Measurements from ENCODE around the gene KCNMB1. TPM values are rescaled to one million over a fixed set of nuclear protein-coding genes. Genes with fewer than 3 reads are reported as not detected.

Gene KCNMB1
- total RNA-seq, 2 experiments from 2014 or later: not detected

GRCh38 chr5:170362656-170363055 is 26.5 kb downstream of the KCNMB1 start:
- CTCF ChIA-PET: no interaction called here

GRCh38 chr5:170362102-170362501 is 27.1 kb downstream of the KCNMB1 start:
- Mint-ChIP-seq H3K36me3 (no peaks in the 10 kb centered on the region), H3K9me3 (ENCODE audit: low read depth) (no peaks in the 10 kb centered on the region), H3K27ac (no peak overlapping the region), H3K4me3 (no peak overlapping the region), H3K4me1 (no peaks in the 10 kb centered on the region), H3K27me3 (no peaks in the 10 kb centered on the region)
- ATAC-seq (no peak), DNase-seq (no peak)
- CTCF ChIA-PET: no interaction called here

More at GRCh38 chr5:170362656-170363055, 26.5 kb downstream of the KCNMB1 start:
- H3K27me3 Mint-ChIP-seq: no peaks in the 10 kb centered on the region
- ATAC-seq (no peak), DNase-seq (no peak)
- no peaks in the 10 kb centered on the region for H3K36me3 Mint-ChIP-seq
- no peak overlapping the region for H3K4me3 Mint-ChIP-seq
- no peaks in the 10 kb centered on the region for H3K9me3 Mint-ChIP-seq (ENCODE audit: low read depth)
- no peaks in the 10 kb centered on the region for H3K4me1 Mint-ChIP-seq
- H3K27ac Mint-ChIP-seq: no peak overlapping the region

GRCh38 chr5:170361616-170362015 is 27.6 kb downstream of the KCNMB1 start:
- ATAC-seq (no peak), DNase-seq (no peak)
- no peaks in the 10 kb centered on the region for H3K36me3 Mint-ChIP-seq
- H3K9me3 Mint-ChIP-seq (ENCODE audit: low read depth): no peaks in the 10 kb centered on the region
- H3K4me3 Mint-ChIP-seq: no peak overlapping the region
- H3K27ac Mint-ChIP-seq: no peak overlapping the region
- H3K4me1 Mint-ChIP-seq: no peaks in the 10 kb centered on the region
- CTCF ChIA-PET: no interaction called here
- H3K27me3 Mint-ChIP-seq: peaks cover under 1% of the 10 kb centered on the region

- Mint-ChIP-seq H3K27me3 (peaks cover 5% of the 10 kb centered on the region), H3K4me3 (no peak overlapping the region), H3K4me1 (no peaks in the 10 kb centered on the region), H3K36me3 (no peaks in the 10 kb centered on the region), H3K9me3 (ENCODE audit: low read depth) (no peaks in the 10 kb centered on the region), H3K27ac (no peak overlapping the region)
- no peak for ATAC-seq
- DNase-seq: no peak
- CTCF ChIA-PET: no interaction called here
Observed at GRCh38 chr5:170361116-170361515, 28.1 kb downstream of the KCNMB1 start.

GRCh38 chr5:170360709-170361108 is 28.5 kb downstream of the KCNMB1 start:
- ATAC-seq (no peak), DNase-seq (no peak)
- no peaks in the 10 kb centered on the region for H3K36me3 Mint-ChIP-seq
- no peak overlapping the region for H3K27ac Mint-ChIP-seq
- peaks cover 9% of the 10 kb centered on the region for H3K27me3 Mint-ChIP-seq
- CTCF ChIA-PET: no interaction called here
- no peaks in the 10 kb centered on the region for H3K9me3 Mint-ChIP-seq (ENCODE audit: low read depth)
- H3K4me3 Mint-ChIP-seq: no peak overlapping the region
- H3K4me1 Mint-ChIP-seq: no peaks in the 10 kb centered on the region

- Mint-ChIP-seq H3K27me3 (peaks cover 19% of the 10 kb centered on the region), H3K27ac (no peak overlapping the region), H3K4me3 (no peak overlapping the region), H3K36me3 (no peaks in the 10 kb centered on the region), H3K4me1 (no peaks in the 10 kb centered on the region), H3K9me3 (ENCODE audit: low read depth) (no peaks in the 10 kb centered on the region)
- no peak for ATAC-seq
- CTCF ChIA-PET: no interaction called here
- DNase-seq: no peak
Observed at GRCh38 chr5:170357955-170358444, 31.2 kb downstream of the KCNMB1 start.

GRCh38 chr5:170355601-170356098 is 33.5 kb downstream of the KCNMB1 start:
- no peak for ATAC-seq
- CTCF ChIA-PET: no interaction called here
- no peaks in the 10 kb centered on the region for H3K4me1 Mint-ChIP-seq

GRCh38 chr5:170353961-170354360 is 35.2 kb downstream of the KCNMB1 start:
- H3K4me3 Mint-ChIP-seq: no peak overlapping the region
- CTCF ChIA-PET: interaction anchor here (1.1 kb wide), 1 partner anchor 9 kb away, joined by 3 read pairs; no protein-coding TSS in a partner anchor
- H3K36me3 Mint-ChIP-seq: no peaks in the 10 kb centered on the region
- ATAC-seq: no peak
- H3K9me3 Mint-ChIP-seq (ENCODE audit: low read depth): no peaks in the 10 kb centered on the region
- H3K4me1 Mint-ChIP-seq: no peaks in the 10 kb centered on the region
- peaks cover 44% of the 10 kb centered on the region for H3K27me3 Mint-ChIP-seq
- H3K27ac Mint-ChIP-seq: no peak overlapping the region
- no peak for DNase-seq

More at GRCh38 chr5:170355601-170356098, 33.5 kb downstream of the KCNMB1 start:
- H3K9me3 Mint-ChIP-seq (ENCODE audit: low read depth): no peaks in the 10 kb centered on the region
- peaks cover 31% of the 10 kb centered on the region for H3K27me3 Mint-ChIP-seq
- DNase-seq: no peak
- no peaks in the 10 kb centered on the region for H3K36me3 Mint-ChIP-seq
- H3K27ac Mint-ChIP-seq: no peak overlapping the region
- no peak overlapping the region for H3K4me3 Mint-ChIP-seq

GRCh38 chr5:170353011-170353761 is 36.0 kb downstream of the KCNMB1 start:
- Mint-ChIP-seq H3K27ac (no peak overlapping the region), H3K36me3 (no peaks in the 10 kb centered on the region), H3K4me3 (no peak overlapping the region), H3K27me3 (peaks cover 51% of the 10 kb centered on the region), H3K4me1 (no peaks in the 10 kb centered on the region), H3K9me3 (ENCODE audit: low read depth) (no peaks in the 10 kb centered on the region)
- DNase-seq (no peak), ATAC-seq (no peak)
- CTCF ChIA-PET: interaction anchor here (1.1 kb wide), 1 partner anchor 8 kb away, joined by 3 read pairs; no protein-coding TSS in a partner anchor

GRCh38 chr5:170348137-170348633 is 41.0 kb downstream of the KCNMB1 start:
- H3K9me3 Mint-ChIP-seq (ENCODE audit: low read depth): no peaks in the 10 kb centered on the region
- no peaks in the 10 kb centered on the region for H3K36me3 Mint-ChIP-seq
- CTCF ChIA-PET: interaction anchor here (0.8 to 2.3 kb wide), 8 partner anchors 9 to 248 kb away, joined by 3 to 14 read pairs (median 4); no protein-coding TSS in a partner anchor
- no peak for DNase-seq
- peaks cover 6% of the 10 kb centered on the region for H3K4me1 Mint-ChIP-seq
- ATAC-seq: no peak
- no peak overlapping the region for H3K27ac Mint-ChIP-seq
- peaks cover 50% of the 10 kb centered on the region for H3K27me3 Mint-ChIP-seq
- H3K4me3 Mint-ChIP-seq: no peak overlapping the region

GRCh38 chr5:170347022-170347567 is 42.1 kb downstream of the KCNMB1 start:
- Mint-ChIP-seq H3K9me3 (ENCODE audit: low read depth) (no peaks in the 10 kb centered on the region), H3K36me3 (no peaks in the 10 kb centered on the region), H3K27ac (no peak overlapping the region), H3K27me3 (peaks cover 39% of the 10 kb centered on the region), H3K4me3 (no peak overlapping the region), H3K4me1 (peaks cover 6% of the 10 kb centered on the region)
- CTCF ChIA-PET: interaction anchor here (1.0 to 2.3 kb wide), 4 partner anchors 8 to 246 kb away, joined by 4 to 14 read pairs (median 4); no protein-coding TSS in a partner anchor
- DNase-seq (no peak), ATAC-seq (no peak)

GRCh38 chr5:170345971-170346370 is 43.2 kb downstream of the KCNMB1 start:
- Mint-ChIP-seq H3K4me3 (no peak overlapping the region), H3K9me3 (ENCODE audit: low read depth) (no peaks in the 10 kb centered on the region), H3K36me3 (no peaks in the 10 kb centered on the region), H3K27ac (no peak overlapping the region), H3K27me3 (peaks cover 36% of the 10 kb centered on the region), H3K4me1 (peaks cover 6% of the 10 kb centered on the region)
- CTCF ChIA-PET: interaction anchor here (1.1 to 1.4 kb wide), 3 partner anchors 8 to 120 kb away, joined by 3 to 4 read pairs (median 3); no protein-coding TSS in a partner anchor
- DNase-seq (no peak), ATAC-seq (no peak)

GRCh38 chr5:170343177-170343576 is 46.0 kb downstream of the KCNMB1 start:
- no peaks in the 10 kb centered on the region for H3K9me3 Mint-ChIP-seq (ENCODE audit: low read depth)
- no peak for ATAC-seq
- H3K36me3 Mint-ChIP-seq: no peaks in the 10 kb centered on the region
- no peak for DNase-seq
- H3K27me3 Mint-ChIP-seq: peaks cover 16% of the 10 kb centered on the region
- peaks cover 17% of the 10 kb centered on the region for H3K4me1 Mint-ChIP-seq
- H3K4me3 Mint-ChIP-seq: no peak overlapping the region
- no peak overlapping the region for H3K27ac Mint-ChIP-seq
- CTCF ChIA-PET: interaction anchor here (1.3 to 7.6 kb wide), 5 partner anchors 41 to 119 kb away, joined by 3 to 205 read pairs (median 4); partner anchors contain the start of gene LCP2

Measured in activated CD8-positive, alpha-beta memory T cell treated with anti-CD3 and anti-CD28 coated beads, Interleukin-2, amount 10 ng/mL, durations not matched to agents 7 days and 5 days (primary cell).